ENCODE measurements around the gene WDR54. TPM values are rescaled to one million over a fixed set of nuclear protein-coding genes. Genes with fewer than 3 reads are reported as not detected.

The WDR54 gene
- total RNA-seq, 2 experiments from 2014 or later = 103 to 119 TPM

DNA sequence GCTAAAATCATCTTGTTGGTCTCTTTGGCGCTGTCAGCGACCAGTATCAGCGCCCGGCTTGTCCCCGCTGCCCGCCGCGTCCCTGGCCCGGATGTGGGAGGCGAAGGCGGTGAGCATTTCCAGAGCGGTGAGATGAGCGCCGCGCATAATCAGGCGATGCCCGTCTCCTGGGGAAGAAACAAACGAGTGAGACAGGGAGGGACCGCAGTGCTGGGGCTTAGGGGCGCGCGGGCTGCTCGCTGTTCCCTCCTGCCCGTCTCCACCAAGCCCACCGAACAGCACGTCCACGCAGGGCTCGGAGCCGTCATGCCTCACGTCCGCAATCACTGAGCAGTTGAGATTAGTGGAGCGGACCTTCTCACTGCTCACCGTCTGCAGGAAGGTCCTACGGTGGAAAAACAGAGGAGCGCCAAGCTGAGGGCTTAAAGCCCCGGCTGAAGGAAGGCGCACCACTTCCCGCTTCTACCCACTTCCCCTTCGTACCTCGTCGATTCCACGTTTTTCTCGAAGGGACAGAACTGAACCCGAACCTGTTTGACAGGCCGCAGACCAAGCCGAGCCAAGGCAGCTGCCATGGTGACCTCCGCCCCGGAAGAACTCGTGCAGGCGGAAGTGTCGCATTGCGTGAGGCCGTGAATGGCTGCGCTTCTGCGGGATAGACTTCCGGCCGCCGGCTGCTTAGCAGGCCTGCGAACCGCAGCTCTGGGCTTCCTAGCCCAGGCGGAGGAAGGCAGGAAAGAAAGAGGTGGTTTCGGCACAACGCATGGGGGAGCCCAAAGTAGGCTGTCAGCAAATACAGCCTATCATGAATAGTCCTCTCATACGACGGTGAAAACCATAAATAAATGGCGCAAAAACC, 50.8 kb downstream of the WDR54 start, which contains the start of gene MRPL53:
Gene MRPL53, minus strand, starts transcription at position 595 of the 859 bp plus-strand sequence. Its CDS starts 20 bp downstream, at position 575.
- H3K4me3 Mint-ChIP-seq = peak within 1 kb of the TSS; percentile 98
- no peaks in the 10 kb centered on the region for H3K9me3 Mint-ChIP-seq (ENCODE audit: low read depth)
- peak; percentile 97 for DNase-seq
- CTCF ChIA-PET = interaction anchor here (0.6 to 5.3 kb wide), 5 partner anchors 10 to 59 kb away, joined by 3 to 44 read pairs (median 4); partner anchors contain the start of genes CCDC142, DQX1, INO80B and TTC31
- H3K36me3 Mint-ChIP-seq (ENCODE audit: low read depth) = peaks cover 20% of the 10 kb centered on the region
- ATAC-seq = peak; percentile 92
- peak within 1 kb of the TSS; percentile 93 for H3K27ac Mint-ChIP-seq
- H3K27me3 Mint-ChIP-seq = no peaks in the 10 kb centered on the region
- peaks cover 21% of the 10 kb centered on the region for H3K4me1 Mint-ChIP-seq
- intact Hi-C loops (cut with DNase I, micrococcal nuclease) = loop anchor here (1.0 to 2.0 kb wide), 9 partner anchors 10 to 736 kb away; partner anchors contain the start of genes AUP1 (in 2 of the 2), HTRA2 (in 2 of the 2), WBP1 (in 2 of the 2) and C2orf81 (in 1 of the 2)
- POLR2A ChIA-PET = interaction anchor here (0.6 to 1.4 kb wide), 4 partner anchors 9 to 428 kb away, joined by 3 to 8 read pairs (median 6); partner anchors contain the start of genes CCDC142 and WBP1

DNA sequence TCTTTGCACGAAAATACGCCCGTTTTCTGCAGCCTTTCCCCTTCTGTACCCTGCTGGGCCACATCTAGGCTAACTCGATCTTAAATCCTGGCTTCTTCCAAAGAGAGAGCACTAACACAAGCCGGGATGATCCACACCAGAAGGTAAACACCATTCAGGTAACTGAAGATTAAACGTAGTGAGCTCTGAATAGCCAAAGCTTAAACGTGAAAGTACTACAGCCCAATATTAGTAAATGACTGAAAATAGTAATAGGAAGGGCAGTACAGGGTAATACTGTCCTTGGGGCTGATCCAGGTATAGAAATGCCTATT, 51.4 kb downstream of the WDR54 start:
- Mint-ChIP-seq H3K4me3 (peak overlapping the region; percentile 98), H3K9me3 (ENCODE audit: low read depth) (no peaks in the 10 kb centered on the region), H3K4me1 (peaks cover 21% of the 10 kb centered on the region), H3K27me3 (no peaks in the 10 kb centered on the region), H3K27ac (peak overlapping the region; percentile 93), H3K36me3 (ENCODE audit: low read depth) (peaks cover 24% of the 10 kb centered on the region)
- no peak for ATAC-seq
- intact Hi-C loops (cut with DNase I, micrococcal nuclease) = loop anchor here (1.0 to 2.0 kb wide), 10 partner anchors 8 to 736 kb away; partner anchors contain the start of genes AUP1 (in 2 of the 2), HTRA2 (in 2 of the 2), WBP1 (in 2 of the 2) and C2orf81 (in 1 of the 2)
- DNase-seq = no peak
- POLR2A ChIA-PET = interaction anchor here (1.3 to 1.4 kb wide), 2 partner anchors 9 to 15 kb away, joined by 6 read pairs; partner anchors contain the start of genes CCDC142 and WBP1
- CTCF ChIA-PET = interaction anchor here (0.6 to 5.3 kb wide), 5 partner anchors 9 to 59 kb away, joined by 3 to 44 read pairs (median 4); partner anchors contain the start of genes CCDC142, DQX1, INO80B and TTC31

GRCh38 chr2:74474481-74474880, 53.0 kb downstream of the WDR54 start:
- CTCF ChIA-PET = interaction anchor here (0.7 to 5.3 kb wide), 5 partner anchors 8 to 1713 kb away, joined by 3 to 44 read pairs (median 4); partner anchors contain the start of genes CCDC142, INO80B, TTC31 and WBP1
- H3K36me3 Mint-ChIP-seq (ENCODE audit: low read depth) = peaks cover 27% of the 10 kb centered on the region
- ATAC-seq (no peak), DNase-seq (no peak)
- peak overlapping the region; percentile 19 for H3K27ac Mint-ChIP-seq
- POLR2A ChIA-PET = interaction anchor here (0.6 kb wide), 1 partner anchor 22 kb away, joined by 8 read pairs; no protein-coding TSS in a partner anchor
- H3K9me3 Mint-ChIP-seq (ENCODE audit: low read depth) = no peaks in the 10 kb centered on the region
- H3K27me3 Mint-ChIP-seq = no peaks in the 10 kb centered on the region
- intact Hi-C loops (cut with DNase I, micrococcal nuclease) = no loop called here
- H3K4me1 Mint-ChIP-seq = peaks cover 21% of the 10 kb centered on the region
- H3K4me3 Mint-ChIP-seq = no peak overlapping the region

DNA sequence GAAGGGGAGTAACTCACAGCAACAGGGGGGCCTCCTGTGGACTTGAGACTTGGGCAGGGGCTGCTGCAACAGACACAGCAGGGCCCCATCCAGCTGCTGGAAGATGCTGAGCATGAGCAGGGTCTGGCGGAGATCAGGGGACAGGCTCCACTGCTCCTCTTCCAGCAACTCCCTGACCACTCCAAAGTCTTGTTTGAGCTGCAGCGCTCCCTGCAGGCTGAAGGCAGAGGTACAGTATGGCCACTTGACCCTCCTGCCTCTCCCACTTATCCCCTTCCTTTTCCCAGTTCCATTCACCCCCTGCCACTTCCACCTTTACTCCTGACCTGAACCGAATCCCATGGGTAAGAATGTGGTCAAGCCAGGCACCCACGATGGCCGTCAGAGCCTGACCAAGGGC, 53.4 kb downstream of the WDR54 start:
- intact Hi-C loops (cut with DNase I, micrococcal nuclease) = no loop called here

More for the DNA sequence above, 53.4 kb downstream of the WDR54 start:
- Mint-ChIP-seq H3K9me3 (ENCODE audit: low read depth) (no peaks in the 10 kb centered on the region), H3K36me3 (ENCODE audit: low read depth) (peaks cover 27% of the 10 kb centered on the region), H3K27ac (no peak overlapping the region), H3K4me1 (peaks cover 22% of the 10 kb centered on the region), H3K27me3 (no peaks in the 10 kb centered on the region), H3K4me3 (no peak overlapping the region)
- DNase-seq (peak; percentile 28), ATAC-seq (no peak)
- ChIA-PET POLR2A (interaction anchor here (0.6 kb wide), 1 partner anchor 23 kb away, joined by 8 read pairs; no protein-coding TSS in a partner anchor), CTCF (interaction anchor here (0.7 to 5.3 kb wide), 6 partner anchors 7 to 86 kb away, joined by 3 to 44 read pairs (median 5); partner anchors contain the start of genes CCDC142, INO80B, TTC31 and WBP1)

Other genes starting within 250 kb of the WDR54 start
- gene MOB1A, start 242.9 kb upstream of the WDR54 start, total RNA-seq = 100 to 1,000 TPM in 1 of 2 experiments, 10 to 100 TPM in 1; 96.6 to 149 TPM
- gene MTHFD2, start 223.1 kb upstream of the WDR54 start, total RNA-seq = 100 to 1,000 TPM; 411 to 453 TPM
- gene SLC4A5, start 78.3 kb upstream of the WDR54 start, total RNA-seq = 1 to 10 TPM; 2.2 to 2.7 TPM
- 100 to 1,000 TPM in 1 of 2 experiments, 10 to 100 TPM in 1; 78.1 to 132 TPM for gene DCTN1, start 41.4 kb upstream of the WDR54 start, total RNA-seq
- 1 to 10 TPM; 4.5 to 4.9 TPM for gene C2orf81, start 111 bp upstream of the WDR54 start, total RNA-seq
- 1 to 10 TPM; 1.8 to 2.5 TPM for gene RTKN, start 20.2 kb downstream of the WDR54 start, total RNA-seq
- gene INO80B, start 33.4 kb downstream of the WDR54 start, total RNA-seq = 10 to 100 TPM; 24.2 to 25.6 TPM
- gene WBP1, start 36.7 kb downstream of the WDR54 start, total RNA-seq = 10 to 100 TPM; 24.9 to 30.2 TPM
- 10 to 100 TPM; 44.2 to 48.9 TPM for gene MOGS, start 43.7 kb downstream of the WDR54 start, total RNA-seq
- 10 to 100 TPM; 87.4 to 88.5 TPM for gene MRPL53, start 51.0 kb downstream of the WDR54 start, total RNA-seq
- 10 to 100 TPM in 1 of 2 experiments, 1 to 10 TPM in 1; 9.7 to 13.2 TPM for gene CCDC142, start 61.3 kb downstream of the WDR54 start, total RNA-seq
- gene TTC31, start 61.4 kb downstream of the WDR54 start, total RNA-seq = 10 to 100 TPM; 24.0 to 24.6 TPM
- under 1 TPM in 1 of 2 experiments, not detected in 1; 0.28 TPM for gene LBX2, start 77.9 kb downstream of the WDR54 start, total RNA-seq
- 10 to 100 TPM; 21.7 to 28.7 TPM for gene PCGF1, start 86.0 kb downstream of the WDR54 start, total RNA-seq
- under 1 TPM; 0.18 to 0.21 TPM for gene TLX2, start 92.7 kb downstream of the WDR54 start, total RNA-seq
- gene DQX1, start 104.5 kb downstream of the WDR54 start, total RNA-seq = under 1 TPM; 0.40 to 0.41 TPM
- gene AUP1, start 108.0 kb downstream of the WDR54 start, total RNA-seq = 100 to 1,000 TPM in 1 of 2 experiments, 10 to 100 TPM in 1; 92.0 to 122 TPM
- gene HTRA2, start 108.2 kb downstream of the WDR54 start, total RNA-seq = 10 to 100 TPM; 43.5 to 47.7 TPM
- gene LOXL3, start 132.2 kb downstream of the WDR54 start, total RNA-seq = under 1 TPM; 0.86 to 0.96 TPM
- 10 to 100 TPM; 17.2 to 17.9 TPM for gene DOK1, start 133.0 kb downstream of the WDR54 start, total RNA-seq
- under 1 TPM; 0.18 to 0.33 TPM for gene M1AP, start 226.6 kb downstream of the WDR54 start, total RNA-seq
- gene SEMA4F, start 232.5 kb downstream of the WDR54 start, total RNA-seq = 1 to 10 TPM; 5.7 to 7.4 TPM

All from activated CD4-positive, alpha-beta T cell treated with anti-CD3 and anti-CD28 coated beads for 36 hours (primary cell).